ENCODE measurements around the gene BDNF.
"Not testable (repeated sequence)": the region's sequence is repeated elsewhere in the genome, so short reads cannot be mapped to it uniquely, and the experiment has no call there.

Gene BDNF

GRCh38 chr11:27665508-27666101 lies 34.6 kb downstream of the BDNF start:
- FAIRE-seq, result not testable (repeated sequence)

- FAIRE-seq, result no peak
Observed at GRCh38 chr11:27663326-27663725, 36.9 kb downstream of the BDNF start.

GRCh38 chr11:27660171-27660570 lies 40.1 kb downstream of the BDNF start:
- FAIRE-seq, result no peak

GRCh38 chr11:27658535-27659236 lies 41.6 kb downstream of the BDNF start:
- FAIRE-seq, result no peak

GRCh38 chr11:27656806-27657483 lies 43.3 kb downstream of the BDNF start:
- no peak for FAIRE-seq

GRCh38 chr11:27656320-27656719 lies 43.9 kb downstream of the BDNF start:
- FAIRE-seq, result no peak

GRCh38 chr11:27653990-27654758 lies 46.1 kb downstream of the BDNF start:
- FAIRE-seq, result no peak

- no peak for FAIRE-seq
Observed at GRCh38 chr11:27651711-27652110, 48.5 kb downstream of the BDNF start.

- FAIRE-seq, result no peak
Observed at GRCh38 chr11:27650988-27651387, 49.3 kb downstream of the BDNF start.

GRCh38 chr11:27649800-27650199 lies 50.5 kb downstream of the BDNF start:
- no peak for FAIRE-seq

- FAIRE-seq, result no peak
Observed at GRCh38 chr11:27648840-27649239, 51.4 kb downstream of the BDNF start.

- no peak for FAIRE-seq
Observed at GRCh38 chr11:27646051-27646818, 54.0 kb downstream of the BDNF start.

GRCh38 chr11:27642954-27643353 lies 57.3 kb downstream of the BDNF start:
- FAIRE-seq, result no peak

- no peak for FAIRE-seq
Observed at GRCh38 chr11:27640954-27641353, 59.3 kb downstream of the BDNF start.

- no peak for FAIRE-seq
Observed at GRCh38 chr11:27635567-27636037, 64.7 kb downstream of the BDNF start.

- not testable (repeated sequence) for FAIRE-seq
Observed at GRCh38 chr11:27634776-27635175, 65.5 kb downstream of the BDNF start.

GRCh38 chr11:27634282-27634681 lies 66.0 kb downstream of the BDNF start:
- FAIRE-seq, result not testable (repeated sequence)

GRCh38 chr11:27629023-27629422 lies 71.2 kb downstream of the BDNF start:
- not testable (repeated sequence) for FAIRE-seq

GRCh38 chr11:27627979-27628378 lies 72.3 kb downstream of the BDNF start:
- no peak for FAIRE-seq

- FAIRE-seq, result no peak
Observed at GRCh38 chr11:27626938-27627586, 73.2 kb downstream of the BDNF start.

GRCh38 chr11:27626269-27626937 lies 73.9 kb downstream of the BDNF start:
- no peak for FAIRE-seq

All from endometrium (tissue), 2 donors.